Heart left ventricle (tissue), 16 donors: Measurements from ENCODE around the gene NELFB. TPM values are rescaled to one million over a fixed set of nuclear protein-coding genes. Genes with fewer than 3 reads are reported as not detected.
"Not testable (repeated sequence)": the region's sequence is repeated elsewhere in the genome, so short reads cannot be mapped to it uniquely, and the experiment has no call there.

ENCODE experiments used
- ATAC-seq, 4 donors: fragments of 200-7000 bp; cut with Tn5 transposase; one replicate each; pipeline ENCODE4 v1.9.1; 2020 to 2022; ENCODE audit warnings: moderate library complexity in 4 of 4, mild to moderate bottlenecking in 3 of 4, moderate number of reproducible peaks in 1 of 4
- DNase-seq, 5 donors: peaks; one replicate each; pipeline ENCODE4 v3.0.0-alpha.2; 2020
- H3K27ac ChIP-seq, 12 donors: fragments of 200-600 bp; sonication (generic) in 4 of 12; one replicate each; pipeline versions ENCODE4 v1.5.0 to v1.8.0; 2016 to 2022; ENCODE audit warnings: mild to moderate bottlenecking in 2 of 12
- H3K27me3 ChIP-seq, 9 donors: fragments of 200-600 bp; sonication (generic) in 2 of 9; one replicate each; pipeline versions ENCODE4 v1.5.1 to v1.8.0; 2016 to 2022; ENCODE audit warnings: mild to moderate bottlenecking in 3 of 9
- H3K36me3 ChIP-seq, 9 donors: fragments of 200-600 bp; sonication (generic) in 2 of 9; one replicate each; pipeline versions ENCODE4 v1.5.0 to v1.8.0; 2018 to 2022; ENCODE audit warnings: mild to moderate bottlenecking in 2 of 9
- H3K4me1 ChIP-seq, 12 donors: fragments of 200-600 bp; sonication (generic) in 4 of 12; one replicate each; pipeline versions ENCODE4 v1.5.0 to v1.8.0; 2016 to 2022; ENCODE audit warnings: mild to moderate bottlenecking in 3 of 12
- H3K4me3 ChIP-seq, 12 donors: fragments of 200-600 bp; sonication (generic) in 4 of 12; one replicate each; pipeline versions ENCODE4 v1.5.0 to v1.8.0; 2017 to 2022; ENCODE audit warnings: mild to moderate bottlenecking in 9 of 12, moderate library complexity in 4 of 12
- H3K9me3 ChIP-seq, 12 donors: fragments of 200-600 bp; sonication (generic) in 4 of 12; one replicate each; pipeline versions ENCODE4 v1.5.0 to v1.8.0; 2016 to 2022; ENCODE audit warnings: mild to moderate bottlenecking in 1 of 12
- POLR2A ChIP-seq, 2 donors: fragments of 450-650 bp; IDR thresholded peaks; one replicate each; pipeline ENCODE4 v1.6.1; 2017; ENCODE audit warnings: antibody characterized with exemption in 2 of 2, mild to moderate bottlenecking in 2 of 2, moderate library complexity in 2 of 2
- WGBS, 4 donors: extraction: QIAGEN DNeasy Blood & Tissue Kit in 2 of 4; methylation state at CpG; one replicate each; pipeline versions ENCODE4 v1.1.5 to v1.1.7; 2013 to 2018; 5-methylcytosine and 5-hydroxymethylcytosine counted together
- intact Hi-C, 10 donors: fragments of 100-400 bp; cut with DNase I; formaldehyde crosslinking; loops; one replicate each; pipeline versions ENCODE4 v1.11.1 to v1.14.2; 2022
- polyA plus RNA-seq, 2 donors: library from polyadenylated mRNA; stranded (reverse); fragments of 200-250 nt; gene quantifications; one replicate each; pipeline ENCODE4 v1.2.3, GENCODE V29; 2013
- total RNA-seq, 9 donors: library from RNA; depleted of rRNA in 2 of 9; stranded (reverse); fragments of >200 nt in 2 of 9; fragmentation: NEBNext Ultra II Directional in 3 of 9; extraction: Animal tissue kit (Norgen Biotek cat#: 25700) in 3 of 9; gene quantifications; one replicate each; pipeline versions ENCODE4 v1.1.0 to v1.2.4, GENCODE V29; 2016 to 2023
- TF ChIP-seq, protein P1 (sequence below), 12 donors: fragments of 200-600 bp; sonication (generic) in 4 of 12; IDR thresholded peaks; one replicate each; pipeline versions ENCODE4 v1.5.0 to v1.8.0; 2018 to 2022; ENCODE audit warnings: antibody characterized with exemption in 12 of 12, mild to moderate bottlenecking in 5 of 12
- donor health status: ischemic (EF 13 %, LVEDD 7.1; RV severe dilation, severe dysfunction).
- donor health status: healthy with polysubstance abuse.
- donor health status: DM: no; HTN: yes; CAD: no.
- donor health status: DM: no; HTN: no; CAD: no.
- donor health status: ischemic (EF 25% LVEDD 6.9; RV normal size, moderate dysfunction).
- donor health status: ischemic (EF 25% LVEDD 5.7; RV mildly dilated, moderate dysfunction).
- donor health status: healthy.
- donor health status: DM: yes; HTN: yes; CAD: no.
- donor health status: ischemic (EF 35%, LVEDD 5.7; RV mildly dilated, moderate dysfunction).
- donor health status: nonischemic (EF 11% LVEDD 7.7; RV severe dilation, severe dysfunction).
- donor health status: DM: yes; HTN: yes; CAD: no.
- donor health status: PGD.
- donor health status: ischemic (EF 29% LVEDD 5.4; RV normal size, mild dysfunction).
- donor health status: nonischemic (EF 23%, LVEDD 6.1; RV moderate dilation, normal function).

NELFB gene
- total and polyA plus RNA-seq, 11 donors: 31.4 to 77.8 (median 38.1) TPM

GRCh38 chr9:137241490-137242268 lies 13.4 kb upstream of the NELFB start:
- no peak for TF ChIP-seq POLR2A (IDR thresholded peaks at IDR 0.05)
- TF ChIP-seq, protein P1, sequence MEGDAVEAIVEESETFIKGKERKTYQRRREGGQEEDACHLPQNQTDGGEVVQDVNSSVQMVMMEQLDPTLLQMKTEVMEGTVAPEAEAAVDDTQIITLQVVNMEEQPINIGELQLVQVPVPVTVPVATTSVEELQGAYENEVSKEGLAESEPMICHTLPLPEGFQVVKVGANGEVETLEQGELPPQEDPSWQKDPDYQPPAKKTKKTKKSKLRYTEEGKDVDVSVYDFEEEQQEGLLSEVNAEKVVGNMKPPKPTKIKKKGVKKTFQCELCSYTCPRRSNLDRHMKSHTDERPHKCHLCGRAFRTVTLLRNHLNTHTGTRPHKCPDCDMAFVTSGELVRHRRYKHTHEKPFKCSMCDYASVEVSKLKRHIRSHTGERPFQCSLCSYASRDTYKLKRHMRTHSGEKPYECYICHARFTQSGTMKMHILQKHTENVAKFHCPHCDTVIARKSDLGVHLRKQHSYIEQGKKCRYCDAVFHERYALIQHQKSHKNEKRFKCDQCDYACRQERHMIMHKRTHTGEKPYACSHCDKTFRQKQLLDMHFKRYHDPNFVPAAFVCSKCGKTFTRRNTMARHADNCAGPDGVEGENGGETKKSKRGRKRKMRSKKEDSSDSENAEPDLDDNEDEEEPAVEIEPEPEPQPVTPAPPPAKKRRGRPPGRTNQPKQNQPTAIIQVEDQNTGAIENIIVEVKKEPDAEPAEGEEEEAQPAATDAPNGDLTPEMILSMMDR (IDR thresholded peaks at IDR 0.05): no peak
- Histone ChIP-seq H3K4me3 (peak overlapping the region; percentile 70 to 97 (median 92)), H3K4me1 (peaks cover 0 to 66% (median 43%) of the 10 kb centered on the region in 12 donors), H3K9me3 (no peaks in the 10 kb centered on the region), H3K27me3 (no peaks in the 10 kb centered on the region), H3K36me3 (peaks cover 0 to 24% (median 18%) of the 10 kb centered on the region in 9 donors), H3K27ac (peak overlapping the region; percentile 90 to 97 (median 94))
- WGBS, 4 donors: 2 to 13% (median 4%) methylated on average over 3 to 83 of the region's 83 CpGs
- intact Hi-C loops: loop anchor here in 2 of 10 donors (1.0 to 2.0 kb wide), 2 partner anchors 14 to 35 kb away; partner anchors contain the start of genes TOR4A (in 2 of the 2) and NELFB (in 1 of the 2)
- DNase-seq (peak; percentile 64 to 86 (median 73)), ATAC-seq (peak in 2 of 4 donors; percentile 13 to 26)

- no peak for DNase-seq
- WGBS, 4 donors: 57 to 71% (median 67%) methylated on average over 21 to 36 of the region's 36 CpGs
- Histone ChIP-seq H3K36me3 (peaks cover 0 to 24% (median 18%) of the 10 kb centered on the region in 9 donors), H3K27ac (peak overlapping the region; percentile 90 to 97 (median 94)), H3K9me3 (no peaks in the 10 kb centered on the region), H3K27me3 (no peaks in the 10 kb centered on the region), H3K4me1 (peaks cover 0 to 57% (median 39%) of the 10 kb centered on the region in 12 donors), H3K4me3 (peak overlapping the region; percentile 70 to 97 (median 92))
- TF ChIP-seq, protein P1 (IDR thresholded peaks at IDR 0.05): no peak
- TF ChIP-seq POLR2A (IDR thresholded peaks at IDR 0.05): no peak
- intact Hi-C loops: no loop called here
- no peak for ATAC-seq
Observed at GRCh38 chr9:137242269-137243203, 12.6 kb upstream of the NELFB start.

GRCh38 chr9:137243266-137243625 lies 11.9 kb upstream of the NELFB start:
- intact Hi-C loops, ATAC-seq, DNase-seq, H3K9me3 ChIP-seq, H3K27me3 ChIP-seq: not testable (repeated sequence)
- Histone ChIP-seq H3K4me3 (peak overlapping the region in 3 of 12 donors; percentile 89 to 91 (median 90)), H3K4me1 (peaks cover 0 to 50% (median 38%) of the 10 kb centered on the region in 12 donors), H3K27ac (peak overlapping the region in 1 of 12 donors; percentile 9), H3K36me3 (peaks cover 0 to 24% (median 18%) of the 10 kb centered on the region in 9 donors)
- WGBS, 4 donors: 87 to 90% (median 88%) methylated on average over 18 of the region's 18 CpGs

GRCh38 chr9:137243626-137244485 lies 11.3 kb upstream of the NELFB start:
- 62 to 75% (median 69%) methylated on average over 10 to 15 of the region's 15 CpGs for WGBS, 4 donors

More at GRCh38 chr9:137243626-137244485, 11.3 kb upstream of the NELFB start:
- Histone ChIP-seq H3K36me3 (peaks cover 0 to 24% (median 18%) of the 10 kb centered on the region in 9 donors), H3K27me3 (no peaks in the 10 kb centered on the region), H3K9me3 (no peaks in the 10 kb centered on the region), H3K4me1 (peaks cover 0 to 46% (median 35%) of the 10 kb centered on the region in 12 donors), H3K4me3 (no peak overlapping the region), H3K27ac (peak overlapping the region in 3 of 12 donors; percentile 9 to 10 (median 9))
- DNase-seq: no peak
- TF ChIP-seq, protein P1 (IDR thresholded peaks at IDR 0.05): no peak
- TF ChIP-seq POLR2A (IDR thresholded peaks at IDR 0.05): peak in 1 of 2 donors; percentile 2
- no peak for ATAC-seq
- intact Hi-C loops: no loop called here
